ENCODE measurements around the gene SACM1L.

GRCh38 chr3:45724911-45725310 lies 35.7 kb downstream of the SACM1L start:
- TF ChIP-seq POLR2A (IDR thresholded peaks at IDR 0.05; ENCODE audit: low read depth, low read length) (no peak), MAZ (IDR thresholded peaks at IDR 0.05; ENCODE audit: borderline replicate concordance, low read depth, low read length) (no peak), CEBPB (IDR thresholded peaks at IDR 0.05; ENCODE audit: low read depth, low read length) (no peak)
- TF ChIP-seq, protein P1, sequence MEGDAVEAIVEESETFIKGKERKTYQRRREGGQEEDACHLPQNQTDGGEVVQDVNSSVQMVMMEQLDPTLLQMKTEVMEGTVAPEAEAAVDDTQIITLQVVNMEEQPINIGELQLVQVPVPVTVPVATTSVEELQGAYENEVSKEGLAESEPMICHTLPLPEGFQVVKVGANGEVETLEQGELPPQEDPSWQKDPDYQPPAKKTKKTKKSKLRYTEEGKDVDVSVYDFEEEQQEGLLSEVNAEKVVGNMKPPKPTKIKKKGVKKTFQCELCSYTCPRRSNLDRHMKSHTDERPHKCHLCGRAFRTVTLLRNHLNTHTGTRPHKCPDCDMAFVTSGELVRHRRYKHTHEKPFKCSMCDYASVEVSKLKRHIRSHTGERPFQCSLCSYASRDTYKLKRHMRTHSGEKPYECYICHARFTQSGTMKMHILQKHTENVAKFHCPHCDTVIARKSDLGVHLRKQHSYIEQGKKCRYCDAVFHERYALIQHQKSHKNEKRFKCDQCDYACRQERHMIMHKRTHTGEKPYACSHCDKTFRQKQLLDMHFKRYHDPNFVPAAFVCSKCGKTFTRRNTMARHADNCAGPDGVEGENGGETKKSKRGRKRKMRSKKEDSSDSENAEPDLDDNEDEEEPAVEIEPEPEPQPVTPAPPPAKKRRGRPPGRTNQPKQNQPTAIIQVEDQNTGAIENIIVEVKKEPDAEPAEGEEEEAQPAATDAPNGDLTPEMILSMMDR (conservative IDR thresholded peaks at IDR 0.05; ENCODE audit: low read depth, low read length), result no peak
- TF ChIP-seq, protein P2, sequence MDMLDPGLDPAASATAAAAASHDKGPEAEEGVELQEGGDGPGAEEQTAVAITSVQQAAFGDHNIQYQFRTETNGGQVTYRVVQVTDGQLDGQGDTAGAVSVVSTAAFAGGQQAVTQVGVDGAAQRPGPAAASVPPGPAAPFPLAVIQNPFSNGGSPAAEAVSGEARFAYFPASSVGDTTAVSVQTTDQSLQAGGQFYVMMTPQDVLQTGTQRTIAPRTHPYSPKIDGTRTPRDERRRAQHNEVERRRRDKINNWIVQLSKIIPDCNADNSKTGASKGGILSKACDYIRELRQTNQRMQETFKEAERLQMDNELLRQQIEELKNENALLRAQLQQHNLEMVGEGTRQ (IDR thresholded peaks at IDR 0.05; ENCODE audit: low read depth, low read length), result no peak
- TF ChIP-seq, protein P3, sequence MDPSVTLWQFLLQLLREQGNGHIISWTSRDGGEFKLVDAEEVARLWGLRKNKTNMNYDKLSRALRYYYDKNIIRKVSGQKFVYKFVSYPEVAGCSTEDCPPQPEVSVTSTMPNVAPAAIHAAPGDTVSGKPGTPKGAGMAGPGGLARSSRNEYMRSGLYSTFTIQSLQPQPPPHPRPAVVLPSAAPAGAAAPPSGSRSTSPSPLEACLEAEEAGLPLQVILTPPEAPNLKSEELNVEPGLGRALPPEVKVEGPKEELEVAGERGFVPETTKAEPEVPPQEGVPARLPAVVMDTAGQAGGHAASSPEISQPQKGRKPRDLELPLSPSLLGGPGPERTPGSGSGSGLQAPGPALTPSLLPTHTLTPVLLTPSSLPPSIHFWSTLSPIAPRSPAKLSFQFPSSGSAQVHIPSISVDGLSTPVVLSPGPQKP (IDR thresholded peaks at IDR 0.05; ENCODE audit: borderline replicate concordance, low read depth, low read length), result no peak

Data from IMR-90 (cell line).